Type B pancreatic cell (in vitro differentiated cells): ENCODE measurements around the gene MTMR3. TPM values are rescaled to one million over a fixed set of nuclear protein-coding genes. Genes with fewer than 3 reads are reported as not detected.
A peak's percentile ranks its signal among the peaks of the same experiment; 100 is the strongest.

Source experiments
- DNase-seq: peaks from one replicate; pipeline ENCODE4 v3.0.0; 2021; ENCODE audit warnings: mixed read lengths; ENCODE audit not compliant: unreplicated experiment; ENCODE audit errors: extremely low spot score
- H3K27ac Mint-ChIP-seq: 2 replicates; pipeline ENCODE4 v1.8.0; 2021; ENCODE audit warnings: mild to moderate bottlenecking, mixed read lengths
- H3K27me3 Mint-ChIP-seq: 2 replicates; pipeline ENCODE4 v1.8.0; 2021; ENCODE audit warnings: mixed read lengths
- H3K36me3 Mint-ChIP-seq: 2 replicates; pipeline ENCODE4 v1.8.0; 2021; ENCODE audit warnings: mixed read lengths
- H3K4me1 Mint-ChIP-seq: one replicate; pipeline ENCODE4 v1.8.0; 2021; ENCODE audit warnings: mixed read lengths; ENCODE audit not compliant: unreplicated experiment
- H3K4me3 Mint-ChIP-seq: 2 replicates; pipeline ENCODE4 v1.8.0; 2021; ENCODE audit warnings: mild to moderate bottlenecking, mixed read lengths
- H3K9me3 Mint-ChIP-seq: 2 replicates; pipeline ENCODE4 v1.8.0; 2021; ENCODE audit warnings: mixed read lengths
- CTCF ChIP-seq: fragments of 200-600 bp; sonication (generic); conservative IDR thresholded peaks from 2 replicates; pipeline ENCODE4 v1.5.0; 2021; ENCODE audit warnings: antibody characterized with exemption, mild to moderate bottlenecking
- total RNA-seq: library from RNA; stranded (reverse); gene quantifications from 2 replicates; pipeline ENCODE4 v1.2.1, GENCODE V29; 2021; ENCODE audit warnings: low replicate concordance

Gene MTMR3
- total RNA-seq, 1 donor from 2014 or later, result 54.3 TPM

- no peak for DNase-seq
- no peak overlapping the region for H3K27ac Mint-ChIP-seq
- H3K36me3 Mint-ChIP-seq, result peaks cover 11% of the 10 kb centered on the region
- no peaks in the 10 kb centered on the region for H3K9me3 Mint-ChIP-seq
- no peak for TF ChIP-seq CTCF
- H3K4me3 Mint-ChIP-seq, result no peak overlapping the region
- H3K4me1 Mint-ChIP-seq, result peaks cover 25% of the 10 kb centered on the region
- no peaks in the 10 kb centered on the region for H3K27me3 Mint-ChIP-seq
These were observed 9.6 kb downstream of the MTMR3 start for GRCh38 chr22:29892315-29893156.

- no peak overlapping the region for H3K4me3 Mint-ChIP-seq
- no peaks in the 10 kb centered on the region for H3K27me3 Mint-ChIP-seq
- no peak overlapping the region for H3K27ac Mint-ChIP-seq
- H3K4me1 Mint-ChIP-seq, result no peaks in the 10 kb centered on the region
- TF ChIP-seq CTCF, result no peak
- H3K36me3 Mint-ChIP-seq, result peaks cover 2% of the 10 kb centered on the region
- DNase-seq, result no peak
- no peaks in the 10 kb centered on the region for H3K9me3 Mint-ChIP-seq
These were observed 18.4 kb downstream of the MTMR3 start for GRCh38 chr22:29901354-29901753.

- H3K4me3 Mint-ChIP-seq, result no peak overlapping the region
- no peaks in the 10 kb centered on the region for H3K27me3 Mint-ChIP-seq
- no peak overlapping the region for H3K27ac Mint-ChIP-seq
- DNase-seq, result no peak
- H3K36me3 Mint-ChIP-seq, result peaks cover 3% of the 10 kb centered on the region
- H3K4me1 Mint-ChIP-seq, result peaks cover 12% of the 10 kb centered on the region
- TF ChIP-seq CTCF, result no peak
- H3K9me3 Mint-ChIP-seq, result peaks cover 7% of the 10 kb centered on the region
These were observed 20.4 kb downstream of the MTMR3 start for GRCh38 chr22:29903371-29903770.

- Mint-ChIP-seq H3K27ac (no peak overlapping the region), H3K27me3 (no peaks in the 10 kb centered on the region), H3K9me3 (peaks cover 7% of the 10 kb centered on the region), H3K4me3 (no peak overlapping the region), H3K4me1 (peaks cover 14% of the 10 kb centered on the region), H3K36me3 (peaks cover 3% of the 10 kb centered on the region)
- DNase-seq, result no peak
- no peak for TF ChIP-seq CTCF
These were observed 21.0 kb downstream of the MTMR3 start for GRCh38 chr22:29904020-29904419.

- H3K27ac Mint-ChIP-seq, result peak overlapping the region; percentile 93
- peak overlapping the region; percentile 72 for H3K4me3 Mint-ChIP-seq
- peaks cover 6% of the 10 kb centered on the region for H3K36me3 Mint-ChIP-seq
- no peak for TF ChIP-seq CTCF
- DNase-seq, result no peak
- H3K9me3 Mint-ChIP-seq, result peaks cover 7% of the 10 kb centered on the region
- no peaks in the 10 kb centered on the region for H3K27me3 Mint-ChIP-seq
- H3K4me1 Mint-ChIP-seq, result peaks cover 23% of the 10 kb centered on the region
These were observed 25.0 kb downstream of the MTMR3 start for GRCh38 chr22:29907753-29908515.
